Measurements from ENCODE around the gene TTC21A. TPM values are rescaled to one million over a fixed set of nuclear protein-coding genes. Genes with fewer than 3 reads are reported as not detected.

TTC21A gene
- total RNA-seq, 1 experiment from 2014 or later: 7.7 TPM

DNA sequence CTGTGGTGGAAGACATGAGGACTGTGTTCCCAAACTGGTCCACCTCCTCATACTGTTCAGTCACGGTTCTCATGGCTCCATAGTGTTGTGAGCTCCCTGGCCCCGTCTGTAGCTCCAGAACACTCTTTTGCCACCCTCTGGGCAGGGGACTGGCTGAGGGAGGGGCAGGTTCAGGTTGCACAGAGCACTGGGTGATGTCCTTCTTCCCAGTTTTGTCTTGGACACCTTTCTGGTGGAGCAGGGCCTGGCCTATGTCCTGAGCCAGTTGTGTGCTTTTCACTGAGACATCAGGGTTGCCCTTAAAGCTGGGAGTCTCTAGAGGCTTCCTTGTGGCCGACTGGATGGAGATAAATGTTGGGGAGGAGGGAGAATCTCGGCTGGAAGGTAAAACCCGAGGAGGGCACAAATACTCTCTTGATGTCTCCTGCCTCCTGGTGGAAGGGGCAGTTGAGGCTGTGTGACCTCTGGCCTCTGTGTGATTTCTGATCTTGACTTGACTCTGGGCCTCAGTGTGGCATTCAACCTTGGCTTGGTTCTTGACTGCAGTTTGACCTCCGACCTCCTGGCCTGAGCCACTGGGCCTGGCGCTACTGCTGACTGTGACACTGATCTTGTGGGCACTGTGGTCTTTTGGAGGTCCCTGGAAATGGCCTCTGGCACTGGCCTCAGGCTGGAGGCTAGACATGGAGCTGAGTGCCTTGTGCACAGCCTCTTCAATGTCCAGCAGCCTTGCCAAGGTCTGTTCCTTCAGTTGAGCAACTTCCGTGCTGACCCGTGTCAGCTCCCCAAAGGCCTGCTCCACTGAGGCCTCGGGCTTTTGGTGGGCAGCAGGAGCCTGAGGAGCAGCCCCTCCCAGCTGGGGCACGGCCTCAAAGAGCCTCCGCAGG lies 76.8 kb downstream of the TTC21A start:
- H3K4me1 ChIP-seq (ENCODE audit: control insufficient read depth, insufficient read depth, low read length): peaks cover 3% of the 10 kb centered on the region
- H3K9me3 ChIP-seq (ENCODE audit: control insufficient read depth, insufficient read depth, low read depth, low read length): no peaks in the 10 kb centered on the region
- H3K27me3 ChIP-seq (ENCODE audit: control insufficient read depth, insufficient read depth, low read length): no peaks in the 10 kb centered on the region
- POLR2A ChIA-PET: interaction anchor here (0.6 kb wide), 1 partner anchor 1714 kb away, joined by 4 read pairs; no protein-coding TSS in a partner anchor
- no peak for DNase-seq (ENCODE audit: low read depth, low spot score)
- intact Hi-C loops (cut with micrococcal nuclease; ENCODE audit: unreplicated experiment) (no loop called here), in situ Hi-C loops (cut with HindIII; ENCODE audit: low pct_unique_long_range_greater_than_20kb, low sequenced_read_pairs) (no loop called here)
- TF ChIP-seq TCF7L2 (IDR thresholded peaks at IDR 0.05; ENCODE audit: low read depth, low read length) (no peak), SIN3A (IDR thresholded peaks at IDR 0.05; ENCODE audit: borderline replicate concordance, insufficient read depth, low read depth, low read length) (no peak), POLR2AphosphoS5 (IDR thresholded peaks at IDR 0.05; ENCODE audit: low read depth, low read length) (no peak)
- TF ChIP-seq, protein P1, sequence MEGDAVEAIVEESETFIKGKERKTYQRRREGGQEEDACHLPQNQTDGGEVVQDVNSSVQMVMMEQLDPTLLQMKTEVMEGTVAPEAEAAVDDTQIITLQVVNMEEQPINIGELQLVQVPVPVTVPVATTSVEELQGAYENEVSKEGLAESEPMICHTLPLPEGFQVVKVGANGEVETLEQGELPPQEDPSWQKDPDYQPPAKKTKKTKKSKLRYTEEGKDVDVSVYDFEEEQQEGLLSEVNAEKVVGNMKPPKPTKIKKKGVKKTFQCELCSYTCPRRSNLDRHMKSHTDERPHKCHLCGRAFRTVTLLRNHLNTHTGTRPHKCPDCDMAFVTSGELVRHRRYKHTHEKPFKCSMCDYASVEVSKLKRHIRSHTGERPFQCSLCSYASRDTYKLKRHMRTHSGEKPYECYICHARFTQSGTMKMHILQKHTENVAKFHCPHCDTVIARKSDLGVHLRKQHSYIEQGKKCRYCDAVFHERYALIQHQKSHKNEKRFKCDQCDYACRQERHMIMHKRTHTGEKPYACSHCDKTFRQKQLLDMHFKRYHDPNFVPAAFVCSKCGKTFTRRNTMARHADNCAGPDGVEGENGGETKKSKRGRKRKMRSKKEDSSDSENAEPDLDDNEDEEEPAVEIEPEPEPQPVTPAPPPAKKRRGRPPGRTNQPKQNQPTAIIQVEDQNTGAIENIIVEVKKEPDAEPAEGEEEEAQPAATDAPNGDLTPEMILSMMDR (IDR thresholded peaks at IDR 0.05): no peak
- TF ChIP-seq, protein P2, sequence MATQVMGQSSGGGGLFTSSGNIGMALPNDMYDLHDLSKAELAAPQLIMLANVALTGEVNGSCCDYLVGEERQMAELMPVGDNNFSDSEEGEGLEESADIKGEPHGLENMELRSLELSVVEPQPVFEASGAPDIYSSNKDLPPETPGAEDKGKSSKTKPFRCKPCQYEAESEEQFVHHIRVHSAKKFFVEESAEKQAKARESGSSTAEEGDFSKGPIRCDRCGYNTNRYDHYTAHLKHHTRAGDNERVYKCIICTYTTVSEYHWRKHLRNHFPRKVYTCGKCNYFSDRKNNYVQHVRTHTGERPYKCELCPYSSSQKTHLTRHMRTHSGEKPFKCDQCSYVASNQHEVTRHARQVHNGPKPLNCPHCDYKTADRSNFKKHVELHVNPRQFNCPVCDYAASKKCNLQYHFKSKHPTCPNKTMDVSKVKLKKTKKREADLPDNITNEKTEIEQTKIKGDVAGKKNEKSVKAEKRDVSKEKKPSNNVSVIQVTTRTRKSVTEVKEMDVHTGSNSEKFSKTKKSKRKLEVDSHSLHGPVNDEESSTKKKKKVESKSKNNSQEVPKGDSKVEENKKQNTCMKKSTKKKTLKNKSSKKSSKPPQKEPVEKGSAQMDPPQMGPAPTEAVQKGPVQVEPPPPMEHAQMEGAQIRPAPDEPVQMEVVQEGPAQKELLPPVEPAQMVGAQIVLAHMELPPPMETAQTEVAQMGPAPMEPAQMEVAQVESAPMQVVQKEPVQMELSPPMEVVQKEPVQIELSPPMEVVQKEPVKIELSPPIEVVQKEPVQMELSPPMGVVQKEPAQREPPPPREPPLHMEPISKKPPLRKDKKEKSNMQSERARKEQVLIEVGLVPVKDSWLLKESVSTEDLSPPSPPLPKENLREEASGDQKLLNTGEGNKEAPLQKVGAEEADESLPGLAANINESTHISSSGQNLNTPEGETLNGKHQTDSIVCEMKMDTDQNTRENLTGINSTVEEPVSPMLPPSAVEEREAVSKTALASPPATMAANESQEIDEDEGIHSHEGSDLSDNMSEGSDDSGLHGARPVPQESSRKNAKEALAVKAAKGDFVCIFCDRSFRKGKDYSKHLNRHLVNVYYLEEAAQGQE (IDR thresholded peaks at IDR 0.05; ENCODE audit: insufficient read depth in 1 of 2, low read depth in 2 of 2, low read length in 1 of 2): no peak
- no peak overlapping the region for H3K4me3 ChIP-seq (ENCODE audit: low read depth in 2 of 2, low read length in 2 of 2)
- no peak for ATAC-seq
- CTCF ChIA-PET: no interaction called here
- no TSS peak for BruUV-seq (replicated peaks)
- no peak overlapping the region for H3K27ac ChIP-seq (ENCODE audit: low read length)
- H3K36me3 ChIP-seq (ENCODE audit: control insufficient read depth, insufficient read depth, low read length): no peaks in the 10 kb centered on the region

DNA sequence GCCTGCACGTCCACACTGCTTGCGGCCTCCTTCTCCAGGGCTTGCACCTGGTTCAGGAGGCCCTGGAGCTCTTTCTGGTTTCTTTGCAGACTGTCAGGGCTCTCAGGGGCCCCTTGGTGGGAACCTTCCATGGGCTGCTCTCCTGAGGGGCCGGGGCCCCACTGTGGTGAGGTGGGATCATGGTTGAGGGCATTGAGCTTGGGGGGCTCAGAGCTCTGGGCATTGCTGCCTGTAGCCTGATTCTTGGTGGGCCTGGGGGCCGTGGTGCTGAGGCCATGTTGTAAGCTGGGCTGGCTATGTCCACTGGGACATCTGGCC lies 77.4 kb downstream of the TTC21A start:
- ATAC-seq (no peak), DNase-seq (ENCODE audit: low read depth, low spot score) (no peak)
- H3K36me3 ChIP-seq (ENCODE audit: control insufficient read depth, insufficient read depth, low read length): no peaks in the 10 kb centered on the region
- H3K27me3 ChIP-seq (ENCODE audit: control insufficient read depth, insufficient read depth, low read length): no peaks in the 10 kb centered on the region
- no peaks in the 10 kb centered on the region for H3K9me3 ChIP-seq (ENCODE audit: control insufficient read depth, insufficient read depth, low read depth, low read length)
- H3K27ac ChIP-seq (ENCODE audit: low read length): no peak overlapping the region
- BruUV-seq (replicated peaks): no TSS peak
- intact Hi-C loops (cut with micrococcal nuclease; ENCODE audit: unreplicated experiment) (no loop called here), in situ Hi-C loops (cut with HindIII; ENCODE audit: low pct_unique_long_range_greater_than_20kb, low sequenced_read_pairs) (no loop called here)
- POLR2A ChIA-PET: no interaction called here
- no peak overlapping the region for H3K4me3 ChIP-seq (ENCODE audit: low read depth in 2 of 2, low read length in 2 of 2)
- TF ChIP-seq POLR2AphosphoS5 (IDR thresholded peaks at IDR 0.05; ENCODE audit: low read depth, low read length): no peak
- TF ChIP-seq TCF7L2 (IDR thresholded peaks at IDR 0.05; ENCODE audit: low read depth, low read length): no peak
- TF ChIP-seq SIN3A (IDR thresholded peaks at IDR 0.05; ENCODE audit: borderline replicate concordance, insufficient read depth, low read depth, low read length): no peak
- TF ChIP-seq, protein P1 (IDR thresholded peaks at IDR 0.05): no peak
- TF ChIP-seq, protein P2 (IDR thresholded peaks at IDR 0.05; ENCODE audit: insufficient read depth in 1 of 2, low read depth in 2 of 2, low read length in 1 of 2): no peak
- CTCF ChIA-PET: no interaction called here
- H3K4me1 ChIP-seq (ENCODE audit: control insufficient read depth, insufficient read depth, low read length): peaks cover 3% of the 10 kb centered on the region

Data from Panc1 (cell line).